IMR-90 (cell line): ENCODE measurements around the gene THOC6. TPM values are rescaled to one million over a fixed set of nuclear protein-coding genes. Genes with fewer than 3 reads are reported as not detected.

Experiments used
- ATAC-seq: fragments of 200-7000 bp; cut with Tn5 transposase; 2 replicates; pipeline ENCODE4 v1.9.1; 2020; ENCODE audit warnings: low read depth, mild to moderate bottlenecking, moderate library complexity
- BruUV-seq: library from RNA; stranded (reverse); fragments of 400-500 nt; replicated peaks from 2 replicates; lab custom pipeline; 2021; lab: Mats Ljungman, UMichigan
- CTCF ChIA-PET: fragments of 300-600 bp; formaldehyde crosslinking; extraction: SDS; loops from one replicate; lab custom pipeline; 2021; ENCODE audit warnings: antibody characterized with exemption; lab: Yijun Ruan, JAX
- POLR2A ChIA-PET: fragments of 300-600 bp; sonication (Branson Sonifier 250); formaldehyde crosslinking; loops from one replicate; lab custom pipeline; 2022; ENCODE audit warnings: antibody characterized with exemption; ENCODE audit not compliant: unreplicated experiment; lab: Charles Lee
- DNase-seq: peaks from one replicate; pipeline ENCODE4 v3.0.0; 2013
- H2AFZ ChIP-seq: replicated peaks from 2 replicates; pipeline ENCODE3; 2013; ENCODE audit warnings: low read length, mild to moderate bottlenecking; ENCODE audit not compliant: poor library complexity
- H2AK5ac ChIP-seq: 2 replicates; pipeline ENCODE4 v1.6.1; 2013; ENCODE audit warnings: low read depth, low read length, inconsistent platforms
- H2AK9ac ChIP-seq: replicated peaks from 2 replicates; pipeline ENCODE3; 2013; ENCODE audit warnings: mild to moderate bottlenecking, low read depth, low read length, moderate library complexity; ENCODE audit not compliant: poor library complexity
- H2BK120ac ChIP-seq: 2 replicates; pipeline ENCODE4 v1.6.1; 2013; ENCODE audit warnings: low read depth, low read length, inconsistent platforms
- H2BK15ac ChIP-seq: 3 replicates; pipeline ENCODE4 v1.6.1; 2013; ENCODE audit warnings: low read depth, low read length, inconsistent platforms
- H2BK20ac ChIP-seq: 2 replicates; pipeline ENCODE4 v1.6.1; 2013; ENCODE audit warnings: low read depth, mild to moderate bottlenecking, inconsistent platforms, low read length, moderate library complexity
- H2BK5ac ChIP-seq: 2 replicates; pipeline ENCODE4 v1.6.1; 2013; ENCODE audit warnings: mild to moderate bottlenecking, low read depth, low read length, inconsistent platforms; ENCODE audit not compliant: poor library complexity, severe bottlenecking
- H3K14ac ChIP-seq: replicated peaks from 2 replicates; pipeline ENCODE4 v1.6.1; 2013; ENCODE audit warnings: low read depth, low read length, inconsistent platforms
- H3K18ac ChIP-seq: 2 replicates; pipeline ENCODE4 v1.6.1; 2013; ENCODE audit warnings: low read depth, low read length, control low read depth
- H3K23ac ChIP-seq: 2 replicates; pipeline ENCODE4 v1.6.1; 2013; ENCODE audit warnings: low read depth, low read length, inconsistent platforms
- H3K27ac ChIP-seq: 2 replicates; pipeline ENCODE4 v1.5.1; 2013; ENCODE audit warnings: mild to moderate bottlenecking, control low read depth, low read length; ENCODE audit not compliant: insufficient read depth
- H3K27me3 ChIP-seq: 2 replicates; pipeline ENCODE4 v1.6.1; 2013; ENCODE audit warnings: low read length; ENCODE audit not compliant: control insufficient read depth, insufficient read depth
- H3K36me3 ChIP-seq: 2 replicates; pipeline ENCODE4 v1.6.1; 2013; ENCODE audit warnings: low read length, mixed read lengths; ENCODE audit not compliant: control insufficient read depth, insufficient read depth
- H3K4ac ChIP-seq: 2 replicates; pipeline ENCODE4 v1.6.1; 2013; ENCODE audit warnings: low read depth, low read length, inconsistent platforms
- H3K4me1 ChIP-seq: 2 replicates; pipeline ENCODE4 v1.6.1; 2013; ENCODE audit warnings: low read length, mixed read lengths; ENCODE audit not compliant: control insufficient read depth, insufficient read depth
- H3K4me2 ChIP-seq: 2 replicates; pipeline ENCODE4 v1.6.1; 2013; ENCODE audit warnings: low read depth, mild to moderate bottlenecking, control low read depth, low read length, moderate library complexity
- H3K4me3 ChIP-seq: 2 replicates; pipeline ENCODE4 v1.5.1; 2013; ENCODE audit warnings: low read depth, mild to moderate bottlenecking, control low read depth, low read length, moderate library complexity; ENCODE audit not compliant: insufficient read depth
- H3K56ac ChIP-seq: 2 replicates; pipeline ENCODE4 v1.6.1; 2013; ENCODE audit warnings: low read length, inconsistent platforms; ENCODE audit not compliant: insufficient read depth; ENCODE audit errors: extremely low read depth
- H3K79me1 ChIP-seq, 2 experiments: 2 replicates each; pipeline ENCODE4 v1.6.1; 2013; ENCODE audit warnings: low read length in 2 of 2, inconsistent platforms in 1 of 2, low read depth in 1 of 2
- H3K9ac ChIP-seq: 2 replicates; pipeline ENCODE4 v1.6.1; 2013; ENCODE audit warnings: low read depth, low read length, control low read depth
- H3K9me1 ChIP-seq: 2 replicates; pipeline ENCODE4 v1.6.1; 2013; ENCODE audit warnings: low read length, inconsistent platforms; ENCODE audit not compliant: insufficient read depth
- H3K9me3 ChIP-seq: 2 replicates; pipeline ENCODE4 v1.6.1; 2013; ENCODE audit warnings: low read length; ENCODE audit not compliant: control insufficient read depth, insufficient read depth
- H4K20me1 ChIP-seq: 2 replicates; pipeline ENCODE4 v1.6.1; 2013; ENCODE audit warnings: low read length, inconsistent platforms; ENCODE audit not compliant: insufficient read depth
- H4K5ac ChIP-seq: 2 replicates; pipeline ENCODE4 v1.6.1; 2013; ENCODE audit warnings: mild to moderate bottlenecking, low read depth, low read length, control low read depth
- H4K8ac ChIP-seq, 2 experiments: 2 replicates each; pipeline ENCODE4 v1.6.1; 2013; ENCODE audit warnings: low read depth in 2 of 2, low read length in 2 of 2, control low read depth in 1 of 2, inconsistent platforms in 1 of 2
- H4K91ac ChIP-seq: 2 replicates; pipeline ENCODE4 v1.6.1; 2013; ENCODE audit warnings: low read depth, low read length, inconsistent platforms; ENCODE audit not compliant: insufficient read depth
- BHLHE40 ChIP-seq: fragments of 150-350 bp; IDR thresholded peaks from 2 replicates; pipeline ENCODE4 v1.6.1; 2016; ENCODE audit warnings: mild to moderate bottlenecking, low read depth, low read length
- SMC3 ChIP-seq: fragments of 150-350 bp; IDR thresholded peaks from 2 replicates; pipeline ENCODE4 v1.6.1; 2016; ENCODE audit warnings: low read depth, mild to moderate bottlenecking, antibody characterized with exemption, low read length, moderate library complexity
- WGBS, 2 experiments: methylation state at CpG; one replicate each; pipeline versions ENCODE4 v1.1.5 to v1.1.7; 2013; ENCODE audit warnings: missing lambda C conversion rate in 2 of 2; ENCODE audit not compliant: insufficient read length in 1 of 2; ENCODE audit errors: extremely low coverage in 2 of 2; 5-methylcytosine and 5-hydroxymethylcytosine counted together
- dilution Hi-C: fragments of 300-500 bp; cut with HindIII; formaldehyde crosslinking; loops from one replicate; pipeline ENCODE4 v1.14.3; 2018; ENCODE audit warnings: low sequenced_read_pairs; ENCODE audit not compliant: unreplicated experiment
- in situ Hi-C: fragments of 300-500 bp; cut with MboI; formaldehyde crosslinking; loops from 3 replicates; pipeline ENCODE4 v1.14.3; 2019; ENCODE audit warnings: low sequenced_read_pairs, inconsistent platforms, mixed read lengths
- intact Hi-C: fragments of 100-400 bp; cut with micrococcal nuclease; formaldehyde crosslinking; loops from 2 replicates; pipeline ENCODE4 v1.10.0; 2022
- polyA plus RNA-seq, 3 experiments: library from polyadenylated mRNA; depleted of rRNA; stranded (reverse); fragments of >200 nt; gene quantifications; 2 replicates each; pipeline ENCODE4 v1.2.3, GENCODE V29; 2012; ENCODE audit warnings: low replicate concordance in 1 of 3
- total RNA-seq: library from RNA; depleted of rRNA; stranded (reverse); fragments of >200 nt; gene quantifications from 2 replicates; pipeline ENCODE4 v1.2.3, GENCODE V29; 2012

The THOC6 gene
- total and polyA plus RNA-seq, 2 of the 4 experiments (the other 2 are of a cell fraction) = 16.8 to 23.1 TPM

- ATAC-seq = no peak
Measured at GRCh38 chr16:2991566-2992261, 32.1 kb upstream of the THOC6 start.

More at GRCh38 chr16:2991566-2992261, 32.1 kb upstream of the THOC6 start:
- no peak overlapping the region for H3K56ac ChIP-seq
- no peaks in the 10 kb centered on the region for H3K36me3 ChIP-seq
- no peak overlapping the region for H3K18ac ChIP-seq
- H4K91ac ChIP-seq = no peak overlapping the region
- H3K27me3 ChIP-seq = peaks cover 36% of the 10 kb centered on the region
- H3K4me1 ChIP-seq = no peaks in the 10 kb centered on the region
- no peaks in the 10 kb centered on the region for H3K9me3 ChIP-seq
- no peak overlapping the region for H4K8ac ChIP-seq
- H2BK5ac ChIP-seq = no peak overlapping the region
- H3K4me2 ChIP-seq = no peak overlapping the region
- no peak overlapping the region for H2AK5ac ChIP-seq
- TF ChIP-seq SMC3 = no peak
- no peak for TF ChIP-seq BHLHE40
- no peaks in the 10 kb centered on the region for H3K9me1 ChIP-seq
- no peaks in the 10 kb centered on the region for H3K79me1 ChIP-seq
- no peak for DNase-seq
- H2BK15ac ChIP-seq = no peak overlapping the region
- H2BK120ac ChIP-seq = no peak overlapping the region
- no TSS peak for BruUV-seq
- CTCF ChIA-PET = no interaction called here
- no peak overlapping the region for H3K23ac ChIP-seq
- H4K20me1 ChIP-seq = no peaks in the 10 kb centered on the region
- H4K5ac ChIP-seq = no peak overlapping the region
- H3K9ac ChIP-seq = no peak overlapping the region
- POLR2A ChIA-PET = no interaction called here
- H2AFZ ChIP-seq = no peak overlapping the region
- in situ Hi-C loops = no loop called here
- H2BK20ac ChIP-seq = no peak overlapping the region
- WGBS, 2 experiments = no CpG with 5 or more reads among the region's 12 CpGs
- H3K4ac ChIP-seq = no peak overlapping the region
- dilution Hi-C loops = no loop called here
- no peak overlapping the region for H3K27ac ChIP-seq
- no peak overlapping the region for H3K14ac ChIP-seq
- no peak overlapping the region for H2AK9ac ChIP-seq
- no peak overlapping the region for H3K4me3 ChIP-seq
- intact Hi-C loops = no loop called here
